22Rv1 (cell line): ENCODE data around the gene TM9SF2.

ENCODE experiments used
- CTCF ChIP-seq: fragments of 450-650 bp; IDR thresholded peaks from 2 replicates; pipeline ENCODE4 v1.5.1; 2017; ENCODE audit warnings: mild to moderate bottlenecking
- ZFX ChIP-seq: fragments of 450-650 bp; IDR thresholded peaks from 2 replicates; pipeline ENCODE4 v1.6.1; 2017; ENCODE audit warnings: antibody characterized with exemption, borderline replicate concordance

DNA sequence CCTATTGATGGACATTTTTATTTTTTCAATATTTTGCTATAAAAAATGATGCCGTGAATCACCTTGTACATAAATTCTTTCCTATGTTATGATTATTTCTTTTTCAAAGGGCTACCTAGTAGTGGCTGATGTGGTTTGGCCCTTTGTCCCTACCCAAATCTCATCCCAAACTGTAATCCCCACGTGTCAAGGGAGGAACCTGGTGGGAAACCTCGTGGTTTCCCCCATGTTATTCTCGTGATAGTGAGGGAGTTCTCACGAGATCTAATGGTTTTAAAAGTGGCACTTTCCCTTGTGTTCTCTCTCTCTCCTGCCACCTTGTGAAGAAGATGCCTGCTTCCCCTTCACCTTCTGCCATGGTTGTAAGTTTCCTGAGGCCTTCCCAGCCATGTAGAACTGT, 94.9 kb downstream of the TM9SF2 start:
- TF ChIP-seq CTCF (no peak), ZFX (no peak)
